Measurements from ENCODE around the gene TLX2.
"Not testable (repeated sequence)": the region's sequence is repeated elsewhere in the genome, so short reads cannot be mapped to it uniquely, and the experiment has no call there.

DNA sequence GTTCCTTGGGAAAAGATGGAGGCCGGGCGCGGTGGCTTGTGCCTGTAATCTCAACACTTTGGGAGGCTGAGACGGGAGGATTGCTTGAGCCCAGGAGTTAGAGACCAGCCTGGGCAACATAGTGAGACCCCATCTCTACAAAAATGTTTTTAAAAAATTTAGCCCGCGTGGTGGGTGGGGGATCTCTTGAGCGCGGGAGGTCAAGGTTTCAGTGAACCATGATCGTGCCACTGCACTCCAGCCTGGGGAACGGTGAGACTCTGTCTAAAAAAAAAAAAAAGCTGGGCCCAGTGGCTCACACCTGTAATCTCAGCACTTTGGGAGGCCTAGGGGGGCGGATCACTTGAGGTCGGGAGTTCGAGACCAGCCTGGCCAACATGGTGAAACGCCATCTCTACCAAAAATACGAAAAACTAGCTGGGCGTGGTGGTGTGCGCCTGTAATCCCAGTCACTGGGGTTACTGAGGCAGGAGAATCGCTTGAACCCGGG is 30.5 kb upstream of the TLX2 start:
- TF ChIP-seq, protein P1, sequence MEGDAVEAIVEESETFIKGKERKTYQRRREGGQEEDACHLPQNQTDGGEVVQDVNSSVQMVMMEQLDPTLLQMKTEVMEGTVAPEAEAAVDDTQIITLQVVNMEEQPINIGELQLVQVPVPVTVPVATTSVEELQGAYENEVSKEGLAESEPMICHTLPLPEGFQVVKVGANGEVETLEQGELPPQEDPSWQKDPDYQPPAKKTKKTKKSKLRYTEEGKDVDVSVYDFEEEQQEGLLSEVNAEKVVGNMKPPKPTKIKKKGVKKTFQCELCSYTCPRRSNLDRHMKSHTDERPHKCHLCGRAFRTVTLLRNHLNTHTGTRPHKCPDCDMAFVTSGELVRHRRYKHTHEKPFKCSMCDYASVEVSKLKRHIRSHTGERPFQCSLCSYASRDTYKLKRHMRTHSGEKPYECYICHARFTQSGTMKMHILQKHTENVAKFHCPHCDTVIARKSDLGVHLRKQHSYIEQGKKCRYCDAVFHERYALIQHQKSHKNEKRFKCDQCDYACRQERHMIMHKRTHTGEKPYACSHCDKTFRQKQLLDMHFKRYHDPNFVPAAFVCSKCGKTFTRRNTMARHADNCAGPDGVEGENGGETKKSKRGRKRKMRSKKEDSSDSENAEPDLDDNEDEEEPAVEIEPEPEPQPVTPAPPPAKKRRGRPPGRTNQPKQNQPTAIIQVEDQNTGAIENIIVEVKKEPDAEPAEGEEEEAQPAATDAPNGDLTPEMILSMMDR (IDR thresholded peaks at IDR 0.05; ENCODE audit: low read length) = not testable (repeated sequence)
- TF ChIP-seq EZH2 (IDR thresholded peaks at IDR 0.05; ENCODE audit: borderline replicate concordance, low read length) = not testable (repeated sequence)
